Testis (tissue), 2 donors: ENCODE measurements around the gene CGB2.
"Not testable (repeated sequence)": the region's sequence is repeated elsewhere in the genome, so short reads cannot be mapped to it uniquely, and the experiment has no call there.

Source experiments
- POLR2A ChIP-seq: fragments of 450-650 bp; IDR thresholded peaks from one replicate; pipeline ENCODE4 v1.6.1; 2017; ENCODE audit warnings: antibody characterized with exemption, mild to moderate bottlenecking, moderate library complexity
- TF ChIP-seq, protein P1 (sequence below), 3 experiments: fragments of 450-650 bp in 2 of 3; fragments of 200-600 bp in 1 of 3; sonication (generic) in 1 of 3; IDR thresholded peaks; one replicate each; pipeline ENCODE4 v1.5.1; 2016 to 2019; ENCODE audit warnings: antibody characterized with exemption in 3 of 3, mild to moderate bottlenecking in 2 of 3, moderate library complexity in 1 of 3

DNA sequence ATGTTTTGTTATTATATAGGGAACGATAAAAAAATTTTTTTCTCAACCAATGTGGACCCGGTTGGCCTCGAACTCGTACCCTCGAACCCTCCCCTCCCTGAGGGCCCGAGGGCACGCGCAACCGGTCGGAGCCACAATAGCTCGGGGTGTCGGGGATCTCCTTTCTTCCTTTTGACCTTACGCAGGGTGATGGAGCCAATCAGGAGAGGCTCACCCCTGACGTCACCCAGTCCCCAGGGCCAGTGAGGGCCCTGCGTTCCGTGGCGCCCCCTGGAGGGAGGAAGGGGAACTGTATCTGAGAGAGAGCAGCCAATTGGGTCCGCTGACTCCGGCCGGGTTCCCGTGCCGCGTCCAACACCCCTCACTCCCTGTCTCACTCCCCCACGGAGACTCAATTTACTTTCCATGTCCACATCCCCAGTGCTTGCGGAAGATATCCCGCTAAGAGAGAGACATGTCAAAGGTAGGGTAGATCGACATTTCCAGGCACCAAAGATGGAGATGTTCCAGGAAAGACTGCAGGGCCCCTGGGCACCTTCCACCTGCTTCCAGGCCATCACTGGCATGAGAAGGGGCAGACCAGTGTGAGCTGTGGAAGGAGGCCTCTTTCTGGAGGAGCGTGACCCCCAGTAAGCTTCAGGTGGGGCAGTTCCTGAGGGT is at the start of gene CGB2:
- TF ChIP-seq, protein P1, sequence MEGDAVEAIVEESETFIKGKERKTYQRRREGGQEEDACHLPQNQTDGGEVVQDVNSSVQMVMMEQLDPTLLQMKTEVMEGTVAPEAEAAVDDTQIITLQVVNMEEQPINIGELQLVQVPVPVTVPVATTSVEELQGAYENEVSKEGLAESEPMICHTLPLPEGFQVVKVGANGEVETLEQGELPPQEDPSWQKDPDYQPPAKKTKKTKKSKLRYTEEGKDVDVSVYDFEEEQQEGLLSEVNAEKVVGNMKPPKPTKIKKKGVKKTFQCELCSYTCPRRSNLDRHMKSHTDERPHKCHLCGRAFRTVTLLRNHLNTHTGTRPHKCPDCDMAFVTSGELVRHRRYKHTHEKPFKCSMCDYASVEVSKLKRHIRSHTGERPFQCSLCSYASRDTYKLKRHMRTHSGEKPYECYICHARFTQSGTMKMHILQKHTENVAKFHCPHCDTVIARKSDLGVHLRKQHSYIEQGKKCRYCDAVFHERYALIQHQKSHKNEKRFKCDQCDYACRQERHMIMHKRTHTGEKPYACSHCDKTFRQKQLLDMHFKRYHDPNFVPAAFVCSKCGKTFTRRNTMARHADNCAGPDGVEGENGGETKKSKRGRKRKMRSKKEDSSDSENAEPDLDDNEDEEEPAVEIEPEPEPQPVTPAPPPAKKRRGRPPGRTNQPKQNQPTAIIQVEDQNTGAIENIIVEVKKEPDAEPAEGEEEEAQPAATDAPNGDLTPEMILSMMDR (IDR thresholded peaks at IDR 0.05) = peak in 2 of 3 experiments; percentile 48 to 74
- TF ChIP-seq POLR2A = not testable (repeated sequence)
